A673 (cell line): Measurements from ENCODE around the gene RNF41. TPM values are rescaled to one million over a fixed set of nuclear protein-coding genes. Genes with fewer than 3 reads are reported as not detected.

Experiments used
- BruUV-seq: library from RNA; stranded (reverse); fragments of 400-500 nt; replicated peaks from 2 replicates; lab custom pipeline; 2021; lab: Mats Ljungman, UMichigan
- CTCF ChIA-PET: fragments of 300-600 bp; sonication (Branson Sonifier 250); formaldehyde crosslinking; loops from one replicate; lab custom pipeline; 2022; ENCODE audit warnings: antibody characterized with exemption; lab: Charles Lee
- POLR2A ChIA-PET: fragments of 300-600 bp; sonication (Branson Sonifier 250); formaldehyde crosslinking; loops from one replicate; lab custom pipeline; 2022; ENCODE audit warnings: antibody characterized with exemption; ENCODE audit not compliant: low non-redundant PET; lab: Charles Lee
- DNase-seq: peaks from one replicate; pipeline ENCODE4 v3.0.0-alpha.2; 2015; ENCODE audit warnings: low spot score
- H3K27ac ChIP-seq: fragments of 200-600 bp; sonication (generic); 2 replicates; pipeline ENCODE4 v1.5.1; 2016; ENCODE audit warnings: mixed run types, low read depth, mild to moderate bottlenecking, mixed read lengths, antibody characterized with exemption, low read length; ENCODE audit not compliant: poor library complexity, severe bottlenecking
- H3K27me3 ChIP-seq: fragments of 200-600 bp; sonication (generic); replicated peaks from 2 replicates; pipeline ENCODE4 v1.6.1; 2017; ENCODE audit warnings: mixed run types, low read depth, mild to moderate bottlenecking, mixed read lengths, antibody characterized with exemption, low read length; ENCODE audit not compliant: insufficient read depth, poor library complexity
- H3K36me3 ChIP-seq: fragments of 200-600 bp; sonication (generic); 2 replicates; pipeline ENCODE4 v1.6.1; 2016; ENCODE audit warnings: mixed run types, mild to moderate bottlenecking, mixed read lengths, antibody characterized with exemption, low read length; ENCODE audit not compliant: insufficient read depth, poor library complexity, severe bottlenecking
- H3K4me1 ChIP-seq: fragments of 200-600 bp; sonication (generic); 2 replicates; pipeline ENCODE4 v1.6.1; 2017; ENCODE audit warnings: mixed run types, mild to moderate bottlenecking, mixed read lengths, antibody characterized with exemption, low read length; ENCODE audit not compliant: insufficient read depth, poor library complexity, severe bottlenecking
- H3K4me3 ChIP-seq: fragments of 200-600 bp; sonication (generic); 2 replicates; pipeline ENCODE4 v1.5.1; 2016; ENCODE audit warnings: low read depth, mixed run types, mild to moderate bottlenecking, mixed read lengths, low read length; ENCODE audit not compliant: poor library complexity, severe bottlenecking
- H3K9me3 ChIP-seq: fragments of 200-600 bp; sonication (generic); 2 replicates; pipeline ENCODE4 v1.6.1; 2016; ENCODE audit warnings: mixed run types, low read depth, mild to moderate bottlenecking, mixed read lengths, antibody characterized with exemption, low read length; ENCODE audit not compliant: poor library complexity, severe bottlenecking
- EZH2 ChIP-seq: fragments of 200-600 bp; sonication (generic); IDR thresholded peaks from 2 replicates; pipeline ENCODE4 v1.6.1; 2017; ENCODE audit warnings: borderline replicate concordance, low read depth, mild to moderate bottlenecking, mixed read lengths, antibody characterized with exemption, low read length; ENCODE audit not compliant: poor library complexity, severe bottlenecking
- intact Hi-C: fragments of 100-400 bp; cut with micrococcal nuclease; formaldehyde crosslinking; loops from one replicate; pipeline ENCODE4 v1.10.0; 2022; ENCODE audit not compliant: unreplicated experiment
- total RNA-seq: library from RNA; stranded (reverse); gene quantifications from 2 replicates; pipeline ENCODE4 v1.2.3, GENCODE V29; 2021
- TF ChIP-seq, protein P1 (sequence below): fragments of 300-800, 200-600 bp; sonication (generic); conservative IDR thresholded peaks from 2 replicates; pipeline ENCODE4 v1.5.1; 2017; ENCODE audit warnings: low read depth, mild to moderate bottlenecking, antibody characterized with exemption, low read length, moderate library complexity, mixed read lengths

RNF41 gene
- total RNA-seq, 1 experiment from 2014 or later: 48.1 TPM

- no peaks in the 10 kb centered on the region for H3K9me3 ChIP-seq
- no TSS peak for BruUV-seq
Measured at GRCh38 chr12:56236985-56237384, 15.3 kb upstream of the RNF41 start.

GRCh38 chr12:56236091-56236490, 14.4 kb upstream of the RNF41 start:
- DNase-seq: no peak
- Histone ChIP-seq H3K27ac (no peak overlapping the region), H3K36me3 (peaks cover 12% of the 10 kb centered on the region), H3K9me3 (no peaks in the 10 kb centered on the region), H3K4me3 (no peak overlapping the region), H3K4me1 (no peaks in the 10 kb centered on the region), H3K27me3 (no peaks in the 10 kb centered on the region)
- no TSS peak for BruUV-seq
- POLR2A ChIA-PET: no interaction called here
- intact Hi-C loops: no loop called here
- TF ChIP-seq EZH2: no peak
- TF ChIP-seq, protein P1, sequence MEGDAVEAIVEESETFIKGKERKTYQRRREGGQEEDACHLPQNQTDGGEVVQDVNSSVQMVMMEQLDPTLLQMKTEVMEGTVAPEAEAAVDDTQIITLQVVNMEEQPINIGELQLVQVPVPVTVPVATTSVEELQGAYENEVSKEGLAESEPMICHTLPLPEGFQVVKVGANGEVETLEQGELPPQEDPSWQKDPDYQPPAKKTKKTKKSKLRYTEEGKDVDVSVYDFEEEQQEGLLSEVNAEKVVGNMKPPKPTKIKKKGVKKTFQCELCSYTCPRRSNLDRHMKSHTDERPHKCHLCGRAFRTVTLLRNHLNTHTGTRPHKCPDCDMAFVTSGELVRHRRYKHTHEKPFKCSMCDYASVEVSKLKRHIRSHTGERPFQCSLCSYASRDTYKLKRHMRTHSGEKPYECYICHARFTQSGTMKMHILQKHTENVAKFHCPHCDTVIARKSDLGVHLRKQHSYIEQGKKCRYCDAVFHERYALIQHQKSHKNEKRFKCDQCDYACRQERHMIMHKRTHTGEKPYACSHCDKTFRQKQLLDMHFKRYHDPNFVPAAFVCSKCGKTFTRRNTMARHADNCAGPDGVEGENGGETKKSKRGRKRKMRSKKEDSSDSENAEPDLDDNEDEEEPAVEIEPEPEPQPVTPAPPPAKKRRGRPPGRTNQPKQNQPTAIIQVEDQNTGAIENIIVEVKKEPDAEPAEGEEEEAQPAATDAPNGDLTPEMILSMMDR: no peak
- CTCF ChIA-PET: no interaction called here

More at GRCh38 chr12:56236985-56237384, 15.3 kb upstream of the RNF41 start:
- TF ChIP-seq EZH2: no peak
- ChIA-PET POLR2A (no interaction called here), CTCF (no interaction called here)
- peaks cover 21% of the 10 kb centered on the region for H3K36me3 ChIP-seq
- no peak for DNase-seq
- H3K4me1 ChIP-seq: no peaks in the 10 kb centered on the region
- H3K4me3 ChIP-seq: no peak overlapping the region
- intact Hi-C loops: no loop called here
- H3K27me3 ChIP-seq: no peaks in the 10 kb centered on the region
- H3K27ac ChIP-seq: no peak overlapping the region

DNA sequence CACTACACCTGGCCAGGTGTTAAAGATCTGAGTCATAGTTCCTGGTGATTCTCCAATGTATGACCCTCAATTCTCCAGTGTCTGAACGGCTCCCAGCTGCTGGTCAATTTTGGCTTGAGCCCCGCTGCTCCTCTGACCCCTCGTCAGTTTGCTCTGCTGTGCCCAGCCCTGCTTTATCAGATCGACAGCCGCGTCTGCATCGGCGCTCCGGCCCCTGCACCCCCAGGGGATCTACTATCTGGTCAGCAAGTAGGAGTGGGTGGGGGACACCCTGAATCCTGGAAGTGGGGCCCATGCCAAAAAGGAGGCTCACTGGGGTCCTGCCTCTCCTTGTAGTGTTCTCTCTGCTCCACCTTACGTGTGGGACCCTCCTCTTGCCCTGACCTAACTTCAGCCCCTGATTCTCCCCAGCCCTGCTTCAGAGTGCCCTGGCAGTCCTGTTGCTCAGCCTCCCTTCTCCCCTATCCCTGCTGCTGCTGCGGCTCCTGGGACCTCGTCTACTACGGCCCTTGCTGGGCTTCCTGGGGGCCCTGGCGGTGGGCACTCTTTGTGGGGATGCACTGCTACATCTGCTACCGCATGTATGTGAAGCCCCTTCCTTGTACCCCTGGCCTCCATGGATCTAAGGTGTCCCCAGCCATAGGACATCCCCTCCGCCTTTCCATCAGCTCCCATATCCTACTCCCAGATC, 13.2 kb upstream of the RNF41 start:
- H3K27ac ChIP-seq: no peak overlapping the region
- no peaks in the 10 kb centered on the region for H3K4me1 ChIP-seq
- H3K36me3 ChIP-seq: peaks cover 6% of the 10 kb centered on the region
- CTCF ChIA-PET: no interaction called here
- intact Hi-C loops: no loop called here
- TF ChIP-seq, protein P1: no peak
- TF ChIP-seq EZH2: no peak
- DNase-seq: no peak
- H3K27me3 ChIP-seq: no peaks in the 10 kb centered on the region
- no peak overlapping the region for H3K4me3 ChIP-seq
- no peaks in the 10 kb centered on the region for H3K9me3 ChIP-seq
- POLR2A ChIA-PET: no interaction called here
- no TSS peak for BruUV-seq
